ENCODE results near the gene MPDZ. TPM values are rescaled to one million over a fixed set of nuclear protein-coding genes. Genes with fewer than 3 reads are reported as not detected.

MPDZ gene
- total RNA-seq, 1 donor from 2014 or later: 62.6 TPM

- DNase-seq (ENCODE audit: low spot score): peak; percentile 61
- ATAC-seq: peak; percentile 94
Observed at GRCh38 chr9:13140843-13141592, 138.5 kb downstream of the MPDZ start.

GRCh38 chr9:13139641-13140171, 139.8 kb downstream of the MPDZ start:
- ATAC-seq: no peak
- DNase-seq (ENCODE audit: low spot score): no peak

GRCh38 chr9:13137426-13137825, 142.1 kb downstream of the MPDZ start:
- ATAC-seq: no peak

GRCh38 chr9:13131991-13132390, 147.5 kb downstream of the MPDZ start:
- DNase-seq (ENCODE audit: low spot score): no peak
- ATAC-seq: no peak

More at GRCh38 chr9:13137426-13137825, 142.1 kb downstream of the MPDZ start:
- no peak for DNase-seq (ENCODE audit: low spot score)

GRCh38 chr9:13131416-13131815, 148.1 kb downstream of the MPDZ start:
- no peak for ATAC-seq
- DNase-seq (ENCODE audit: low spot score): no peak

- no peak for DNase-seq (ENCODE audit: low spot score)
- no peak for ATAC-seq
Observed at GRCh38 chr9:13128266-13128860, 151.1 kb downstream of the MPDZ start.

- DNase-seq (ENCODE audit: low spot score) (no peak), ATAC-seq (no peak)
Observed at GRCh38 chr9:13127131-13127530, 152.4 kb downstream of the MPDZ start.

- DNase-seq (ENCODE audit: low spot score) (no peak), ATAC-seq (no peak)
Observed at GRCh38 chr9:13125261-13125660, 154.2 kb downstream of the MPDZ start.

- no peak for DNase-seq (ENCODE audit: low spot score)
- ATAC-seq: no peak
Observed at GRCh38 chr9:13122756-13123369, 156.6 kb downstream of the MPDZ start.

GRCh38 chr9:13118313-13118712, 161.2 kb downstream of the MPDZ start:
- no peak for DNase-seq (ENCODE audit: low spot score)
- no peak for ATAC-seq

- ATAC-seq: no peak
Observed at GRCh38 chr9:13116292-13116691, 163.2 kb downstream of the MPDZ start.

GRCh38 chr9:13113751-13114150, 165.7 kb downstream of the MPDZ start:
- DNase-seq (ENCODE audit: low spot score) (no peak), ATAC-seq (no peak)

More at GRCh38 chr9:13116292-13116691, 163.2 kb downstream of the MPDZ start:
- DNase-seq (ENCODE audit: low spot score): no peak

GRCh38 chr9:13113216-13113615, 166.3 kb downstream of the MPDZ start:
- DNase-seq (ENCODE audit: low spot score) (no peak), ATAC-seq (no peak)

GRCh38 chr9:13111778-13112177, 167.7 kb downstream of the MPDZ start:
- ATAC-seq: peak; percentile 76
- DNase-seq (ENCODE audit: low spot score): no peak

- ATAC-seq (peak; percentile 89), DNase-seq (ENCODE audit: low spot score) (peak; percentile 85)
Observed at GRCh38 chr9:13110766-13111417, 168.6 kb downstream of the MPDZ start.

- DNase-seq (ENCODE audit: low spot score): no peak
- ATAC-seq: no peak
Observed at GRCh38 chr9:13109781-13110180, 169.7 kb downstream of the MPDZ start.

- ATAC-seq: no peak
Observed at GRCh38 chr9:13107008-13107407, 172.5 kb downstream of the MPDZ start.

GRCh38 chr9:13100914-13101572, 178.4 kb downstream of the MPDZ start:
- ATAC-seq (no peak), DNase-seq (ENCODE audit: low spot score) (no peak)

More at GRCh38 chr9:13107008-13107407, 172.5 kb downstream of the MPDZ start:
- no peak for DNase-seq (ENCODE audit: low spot score)

GRCh38 chr9:13095056-13095455, 184.4 kb downstream of the MPDZ start:
- ATAC-seq: no peak
- DNase-seq (ENCODE audit: low spot score): no peak

GRCh38 chr9:13090628-13091027, 188.9 kb downstream of the MPDZ start:
- ATAC-seq (peak; percentile 57), DNase-seq (ENCODE audit: low spot score) (no peak)

- DNase-seq (ENCODE audit: low spot score) (no peak), ATAC-seq (peak; percentile 55)
Observed at GRCh38 chr9:13089666-13090065, 189.8 kb downstream of the MPDZ start.
